Liver (tissue), 9 donors: Measurements from ENCODE around the gene HSD17B12. TPM values are rescaled to one million over a fixed set of nuclear protein-coding genes. Genes with fewer than 3 reads are reported as not detected.

ENCODE experiments used
- DNase-seq: peaks from one replicate; pipeline ENCODE4 v3.0.0-alpha.2; 2017; ENCODE audit warnings: low spot score
- H3K27ac ChIP-seq, 2 donors: one replicate each; pipeline ENCODE4 v1.7.0; 2013; ENCODE audit warnings: inconsistent platforms in 2 of 2, low read length in 2 of 2, control low read depth in 1 of 2, low read depth in 1 of 2, mild to moderate bottlenecking in 1 of 2
- H3K27me3 ChIP-seq, 4 donors: one replicate each; pipeline versions ENCODE4 v1.6.1 to v1.7.0; 2013; ENCODE audit warnings: low read length in 3 of 4, inconsistent platforms in 1 of 4, mild to moderate bottlenecking in 1 of 4, moderate library complexity in 1 of 4; ENCODE audit not compliant: control insufficient read depth in 4 of 4, insufficient read depth in 4 of 4
- H3K36me3 ChIP-seq, 4 donors: one replicate each; pipeline versions ENCODE4 v1.6.1 to v1.7.0; 2013; ENCODE audit warnings: low read length in 3 of 4, mild to moderate bottlenecking in 3 of 4, low read depth in 1 of 4, moderate library complexity in 1 of 4; ENCODE audit not compliant: control insufficient read depth in 4 of 4, insufficient read depth in 3 of 4
- H3K4me1 ChIP-seq, 4 donors: one replicate each; pipeline versions ENCODE4 v1.6.1 to v1.7.0; 2013; ENCODE audit warnings: low read length in 3 of 4, mild to moderate bottlenecking in 3 of 4, moderate library complexity in 1 of 4; ENCODE audit not compliant: control insufficient read depth in 4 of 4, insufficient read depth in 4 of 4
- H3K4me3 ChIP-seq, 3 donors: one replicate each; pipeline versions ENCODE4 v1.6.1 to v1.7.0; 2013; ENCODE audit warnings: low read length in 3 of 3, control low read depth in 1 of 3, low read depth in 1 of 3, mild to moderate bottlenecking in 1 of 3
- H3K9ac ChIP-seq, 2 donors: one replicate each; pipeline ENCODE4 v1.7.0; 2013; ENCODE audit warnings: low read length in 2 of 2, mild to moderate bottlenecking in 2 of 2, moderate library complexity in 2 of 2, control low read depth in 1 of 2, low read depth in 1 of 2
- H3K9me3 ChIP-seq, 4 donors: one replicate each; pipeline versions ENCODE4 v1.6.1 to v1.7.0; 2013; ENCODE audit warnings: low read length in 3 of 4; ENCODE audit not compliant: control insufficient read depth in 4 of 4
- CTCF ChIP-seq: fragments of 150-350 bp; IDR thresholded peaks from 2 replicates; pipeline ENCODE4 v1.5.1; 2017; ENCODE audit warnings: improper control_type of control experiment, low read depth, low read length; ENCODE audit not compliant: missing input control
- EGR1 ChIP-seq, 2 donors: IDR thresholded peaks; 2 replicates each; pipeline ENCODE4 v1.6.1; 2016 to 2018; ENCODE audit warnings: antibody characterized with exemption in 2 of 2, low read depth in 2 of 2
- FOXA1 ChIP-seq: IDR thresholded peaks from 2 replicates; pipeline ENCODE4 v1.6.1; 2016; ENCODE audit warnings: antibody characterized with exemption
- HNF4A ChIP-seq, 2 donors: conservative IDR thresholded peaks; 2 replicates each; pipeline ENCODE4 v1.6.1; 2016; ENCODE audit warnings: antibody characterized with exemption in 2 of 2, mild to moderate bottlenecking in 2 of 2
- HNF4G ChIP-seq: IDR thresholded peaks from 2 replicates; pipeline ENCODE4 v1.6.1; 2016; ENCODE audit warnings: antibody characterized with exemption
- JUND ChIP-seq, 2 donors: IDR thresholded peaks; 2 replicates each; pipeline ENCODE4 v1.6.1; 2016; ENCODE audit warnings: antibody characterized with exemption in 2 of 2
- MAX ChIP-seq: IDR thresholded peaks from 2 replicates; pipeline ENCODE4 v1.6.1; 2016; ENCODE audit warnings: antibody characterized with exemption
- RAD21 ChIP-seq, 2 donors: IDR thresholded peaks; 2 replicates each; pipeline ENCODE4 v1.6.1; 2016; ENCODE audit warnings: antibody characterized with exemption in 2 of 2, mild to moderate bottlenecking in 2 of 2
- REST ChIP-seq: IDR thresholded peaks from 2 replicates; pipeline ENCODE4 v1.6.1; 2016; ENCODE audit warnings: antibody characterized with exemption, mild to moderate bottlenecking
- RXRA ChIP-seq, 2 donors: IDR thresholded peaks; 2 replicates each; pipeline ENCODE4 v1.6.1; 2017 to 2018; ENCODE audit warnings: antibody characterized with exemption in 2 of 2, mild to moderate bottlenecking in 1 of 2
- SP1 ChIP-seq: IDR thresholded peaks from 2 replicates; pipeline ENCODE4 v1.6.1; 2018; ENCODE audit warnings: antibody characterized with exemption, mild to moderate bottlenecking
- TAF1 ChIP-seq: conservative IDR thresholded peaks from 2 replicates; pipeline ENCODE4 v1.6.1; 2016; ENCODE audit warnings: antibody characterized with exemption, mild to moderate bottlenecking
- WGBS: extraction: QIAGEN DNeasy Blood & Tissue Kit; methylation state at CpG from one replicate; pipeline ENCODE4 v1.1.7; 2013; 5-methylcytosine and 5-hydroxymethylcytosine counted together
- polyA plus RNA-seq, 2 donors: library from polyadenylated mRNA; stranded (reverse) in 1 of 2; unstranded in 1 of 2; fragments of 200-250 nt in 1 of 2; fragments of >200 nt in 1 of 2; fragmentation: Nextera tagmentation in 1 of 2; extraction: Ambion mirVana in 1 of 2; gene quantifications; one replicate each; pipeline versions ENCODE4 v1.2.1 to v1.2.3, GENCODE V29; 2013 to 2015
- total RNA-seq, 2 donors: library from RNA; depleted of rRNA; stranded (reverse); fragments of >200 nt; gene quantifications; one replicate each; pipeline ENCODE4 v1.2.3, GENCODE V29; 2014
- TF ChIP-seq, protein P1 (sequence below): IDR thresholded peaks from 2 replicates; pipeline ENCODE4 v1.6.1; 2016; ENCODE audit warnings: antibody characterized with exemption
- TF ChIP-seq, protein P2 (sequence below): IDR thresholded peaks from 2 replicates; pipeline ENCODE4 v1.6.1; 2016; ENCODE audit warnings: antibody characterized with exemption
- donor health status: healthy.
- donor health status: healthy.
- donor health status: healthy.
- donor health status: healthy.
- donor health status: healthy.

HSD17B12 gene
- total and polyA plus RNA-seq, 4 donors, result 50.3 to 126 (median 68.3) TPM

GRCh38 chr11:43892851-43893250, 212.3 kb downstream of the HSD17B12 start:
- H3K36me3 ChIP-seq, result peaks cover 5 to 55% (median 33%) of the 10 kb centered on the region in 4 donors
- H3K9ac ChIP-seq, result no peak overlapping the region
- TF ChIP-seq JUND (IDR thresholded peaks at IDR 0.05), result no peak
- TF ChIP-seq RXRA (IDR thresholded peaks at IDR 0.05), result no peak
- no peak for TF ChIP-seq REST
- no peak overlapping the region for H3K4me3 ChIP-seq
- H3K27ac ChIP-seq, result no peak overlapping the region
- no peaks in the 10 kb centered on the region for H3K9me3 ChIP-seq
- no peaks in the 10 kb centered on the region for H3K27me3 ChIP-seq
- H3K4me1 ChIP-seq, result peaks cover 0 to 5% (median 0%) of the 10 kb centered on the region in 4 donors
- no peak for DNase-seq
- WGBS, result 52% methylated on average over 3 of the region's 3 CpGs

DNA sequence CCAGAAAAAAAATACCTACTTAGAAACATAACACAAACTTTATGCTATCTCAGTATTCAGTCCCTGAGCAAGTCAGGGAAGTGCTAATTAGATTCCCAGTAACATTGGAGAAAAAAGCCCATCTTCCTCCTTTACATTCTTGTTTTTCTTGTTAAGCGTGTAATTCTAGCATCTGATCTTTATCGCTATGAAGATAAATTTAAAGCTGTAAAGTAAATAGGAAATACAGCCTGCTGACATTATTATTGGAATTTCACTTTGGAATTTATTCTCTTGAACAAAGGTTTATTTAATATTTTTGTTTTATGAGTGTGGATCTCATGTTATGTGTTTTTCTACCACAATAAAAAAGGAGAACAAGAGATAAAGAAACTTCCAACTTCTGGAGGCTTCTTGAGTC, 214.0 kb downstream of the HSD17B12 start:
- Histone ChIP-seq H3K27me3 (no peaks in the 10 kb centered on the region), H3K9ac (no peak overlapping the region), H3K4me1 (peaks cover 0 to 3% (median 0%) of the 10 kb centered on the region in 4 donors), H3K9me3 (no peaks in the 10 kb centered on the region), H3K36me3 (peaks cover 7 to 61% (median 42%) of the 10 kb centered on the region in 4 donors), H3K4me3 (no peak overlapping the region), H3K27ac (no peak overlapping the region)
- DNase-seq, result no peak
- WGBS, result 64% methylated on average over 2 of the region's 2 CpGs
- TF ChIP-seq HNF4G, result no peak
- TF ChIP-seq, protein P1, sequence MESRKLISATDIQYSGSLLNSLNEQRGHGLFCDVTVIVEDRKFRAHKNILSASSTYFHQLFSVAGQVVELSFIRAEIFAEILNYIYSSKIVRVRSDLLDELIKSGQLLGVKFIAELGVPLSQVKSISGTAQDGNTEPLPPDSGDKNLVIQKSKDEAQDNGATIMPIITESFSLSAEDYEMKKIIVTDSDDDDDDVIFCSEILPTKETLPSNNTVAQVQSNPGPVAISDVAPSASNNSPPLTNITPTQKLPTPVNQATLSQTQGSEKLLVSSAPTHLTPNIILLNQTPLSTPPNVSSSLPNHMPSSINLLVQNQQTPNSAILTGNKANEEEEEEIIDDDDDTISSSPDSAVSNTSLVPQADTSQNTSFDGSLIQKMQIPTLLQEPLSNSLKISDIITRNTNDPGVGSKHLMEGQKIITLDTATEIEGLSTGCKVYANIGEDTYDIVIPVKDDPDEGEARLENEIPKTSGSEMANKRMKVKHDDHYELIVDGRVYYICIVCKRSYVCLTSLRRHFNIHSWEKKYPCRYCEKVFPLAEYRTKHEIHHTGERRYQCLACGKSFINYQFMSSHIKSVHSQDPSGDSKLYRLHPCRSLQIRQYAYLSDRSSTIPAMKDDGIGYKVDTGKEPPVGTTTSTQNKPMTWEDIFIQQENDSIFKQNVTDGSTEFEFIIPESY, result no peak
- no peak for TF ChIP-seq SP1
- no peak for TF ChIP-seq TAF1
- no peak for TF ChIP-seq RAD21 (IDR thresholded peaks at IDR 0.05)

DNA sequence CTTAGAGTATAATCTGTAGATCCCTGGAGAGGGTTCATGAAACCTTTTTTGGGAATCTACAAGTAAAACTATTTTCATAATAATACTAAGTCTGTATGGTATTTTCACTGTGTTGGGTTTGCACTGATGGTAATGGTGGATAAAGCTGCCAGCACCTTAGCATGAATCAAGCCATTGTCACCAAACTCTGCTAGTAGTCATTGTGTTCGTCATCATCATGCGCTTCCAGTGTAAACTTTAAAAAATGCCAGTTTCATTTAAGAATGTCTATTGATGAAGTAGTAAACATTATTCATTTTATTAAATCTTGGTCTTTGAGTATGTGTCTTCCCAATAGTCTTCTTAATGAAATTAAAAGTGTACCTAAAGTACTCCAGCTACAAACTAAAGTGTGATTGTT, 215.1 kb downstream of the HSD17B12 start:
- H3K36me3 ChIP-seq, result peaks cover 7 to 59% (median 42%) of the 10 kb centered on the region in 4 donors
- WGBS, result 96% methylated on average over 2 of the region's 2 CpGs
- TF ChIP-seq, protein P2, sequence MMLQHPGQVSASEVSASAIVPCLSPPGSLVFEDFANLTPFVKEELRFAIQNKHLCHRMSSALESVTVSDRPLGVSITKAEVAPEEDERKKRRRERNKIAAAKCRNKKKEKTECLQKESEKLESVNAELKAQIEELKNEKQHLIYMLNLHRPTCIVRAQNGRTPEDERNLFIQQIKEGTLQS, result no peak
- TF ChIP-seq CTCF, result no peak
- no peak for TF ChIP-seq MAX
- TF ChIP-seq EGR1 (IDR thresholded peaks at IDR 0.05; ENCODE audit: low read depth in 2 of 2), result no peak
- no peak for TF ChIP-seq JUND (IDR thresholded peaks at IDR 0.05)
- no peak for TF ChIP-seq FOXA1
- no peak for TF ChIP-seq REST
- TF ChIP-seq TAF1, result no peak
- TF ChIP-seq, protein P1, result no peak
- TF ChIP-seq HNF4A (conservative IDR thresholded peaks at IDR 0.05), result no peak
- no peak for TF ChIP-seq RAD21 (IDR thresholded peaks at IDR 0.05)

More for the DNA sequence above, 215.1 kb downstream of the HSD17B12 start:
- H3K4me1 ChIP-seq, result no peaks in the 10 kb centered on the region
- H3K27ac ChIP-seq, result no peak overlapping the region
- no peaks in the 10 kb centered on the region for H3K9me3 ChIP-seq
- no peak for DNase-seq
- no peak overlapping the region for H3K4me3 ChIP-seq
- H3K27me3 ChIP-seq, result no peaks in the 10 kb centered on the region
- no peak overlapping the region for H3K9ac ChIP-seq
